A673 (cell line): ENCODE data around the gene REC114.

Experiments used
- EZH2 ChIP-seq: fragments of 200-600 bp; sonication (generic); IDR thresholded peaks from 2 replicates; pipeline ENCODE4 v1.6.1; 2017; ENCODE audit warnings: borderline replicate concordance, low read depth, mild to moderate bottlenecking, mixed read lengths, antibody characterized with exemption, low read length; ENCODE audit not compliant: poor library complexity, severe bottlenecking
- TF ChIP-seq, protein P1 (sequence below): fragments of 300-800, 200-600 bp; sonication (generic); conservative IDR thresholded peaks from 2 replicates; pipeline ENCODE4 v1.5.1; 2017; ENCODE audit warnings: low read depth, mild to moderate bottlenecking, antibody characterized with exemption, low read length, moderate library complexity, mixed read lengths

DNA sequence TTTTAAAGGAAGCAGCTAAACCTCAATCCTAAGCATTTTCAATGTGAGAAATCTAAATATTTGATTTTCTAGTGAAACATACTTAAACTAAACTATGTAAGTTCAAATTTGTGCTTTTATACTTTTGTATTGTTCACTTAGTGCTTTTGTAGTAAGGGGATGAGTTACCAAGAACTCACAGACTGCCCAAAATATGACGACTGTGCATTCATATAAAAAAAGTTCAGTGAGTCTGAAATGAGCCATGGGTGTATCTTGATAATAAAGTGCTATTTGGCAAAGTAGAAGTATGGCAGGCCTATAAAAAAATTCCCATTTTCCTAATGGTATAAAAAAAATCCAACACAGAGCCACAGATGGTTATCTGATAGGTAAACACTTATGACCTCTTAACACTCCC lies 124.1 kb downstream of the REC114 start:
- TF ChIP-seq, protein P1, sequence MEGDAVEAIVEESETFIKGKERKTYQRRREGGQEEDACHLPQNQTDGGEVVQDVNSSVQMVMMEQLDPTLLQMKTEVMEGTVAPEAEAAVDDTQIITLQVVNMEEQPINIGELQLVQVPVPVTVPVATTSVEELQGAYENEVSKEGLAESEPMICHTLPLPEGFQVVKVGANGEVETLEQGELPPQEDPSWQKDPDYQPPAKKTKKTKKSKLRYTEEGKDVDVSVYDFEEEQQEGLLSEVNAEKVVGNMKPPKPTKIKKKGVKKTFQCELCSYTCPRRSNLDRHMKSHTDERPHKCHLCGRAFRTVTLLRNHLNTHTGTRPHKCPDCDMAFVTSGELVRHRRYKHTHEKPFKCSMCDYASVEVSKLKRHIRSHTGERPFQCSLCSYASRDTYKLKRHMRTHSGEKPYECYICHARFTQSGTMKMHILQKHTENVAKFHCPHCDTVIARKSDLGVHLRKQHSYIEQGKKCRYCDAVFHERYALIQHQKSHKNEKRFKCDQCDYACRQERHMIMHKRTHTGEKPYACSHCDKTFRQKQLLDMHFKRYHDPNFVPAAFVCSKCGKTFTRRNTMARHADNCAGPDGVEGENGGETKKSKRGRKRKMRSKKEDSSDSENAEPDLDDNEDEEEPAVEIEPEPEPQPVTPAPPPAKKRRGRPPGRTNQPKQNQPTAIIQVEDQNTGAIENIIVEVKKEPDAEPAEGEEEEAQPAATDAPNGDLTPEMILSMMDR = no peak
- no peak for TF ChIP-seq EZH2
